Measurements from ENCODE around the gene HNRNPAB.
A peak's percentile ranks its signal among the peaks of the same experiment; 100 is the strongest.

HNRNPAB gene

GRCh38 chr5:178204182-178204934, at the start of gene HNRNPAB:
TSS of gene HNRNPAB (plus strand) at chr5:178204533. CDS start at chr5:178204838, 305 bp downstream.
- peak within 1 kb of the TSS; percentile 82 for H3K27ac ChIP-seq
- peak; percentile 87 for DNase-seq (ENCODE audit: low read depth, low spot score)

- no peak overlapping the region for H3K27ac ChIP-seq
- DNase-seq (ENCODE audit: low read depth, low spot score): no peak
Measured at GRCh38 chr5:178155065-178155464, 49.3 kb upstream of the HNRNPAB start.

DNA sequence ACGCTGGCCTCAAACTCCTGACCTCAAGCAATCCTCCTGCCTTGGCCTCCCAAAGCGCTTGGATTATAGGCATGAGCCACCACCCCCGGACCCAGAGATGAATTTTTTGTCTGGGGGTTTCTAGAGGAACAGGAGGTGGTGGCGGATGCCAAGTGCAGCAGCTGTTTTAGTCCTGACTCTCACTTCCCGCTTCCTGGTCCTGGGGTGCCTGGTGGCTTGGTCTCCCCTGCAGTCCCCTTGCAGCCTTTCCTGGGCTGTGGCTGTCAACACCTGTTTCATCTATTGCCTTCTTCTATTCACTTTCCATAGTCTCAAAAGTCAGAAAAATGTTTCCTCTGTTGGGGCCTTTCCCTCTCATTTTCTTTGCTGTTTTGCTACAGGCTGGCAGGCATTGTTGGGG, 44.2 kb upstream of the HNRNPAB start:
- no peak for DNase-seq (ENCODE audit: low read depth, low spot score)

DNA sequence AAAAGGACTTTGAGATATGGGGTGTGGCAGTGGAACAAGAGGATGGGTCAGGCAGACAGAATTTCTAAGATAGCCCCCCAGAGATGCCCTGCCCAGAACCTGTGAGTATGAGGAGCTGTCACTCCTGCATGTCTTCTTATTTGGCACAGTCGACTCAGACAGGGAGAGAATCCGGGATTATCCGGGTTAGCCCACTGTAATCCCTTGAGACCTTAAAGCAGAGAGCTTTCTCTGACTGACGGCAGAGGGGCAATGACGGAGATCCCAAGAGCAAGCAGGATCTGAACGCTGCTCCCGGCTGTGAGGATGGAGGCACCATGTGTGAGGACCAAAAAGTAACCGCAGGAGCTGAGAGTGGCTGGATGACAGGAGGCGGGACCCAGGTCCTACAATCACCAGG, 41.9 kb upstream of the HNRNPAB start:
- no peak for DNase-seq (ENCODE audit: low read depth, low spot score)
- no peak overlapping the region for H3K27ac ChIP-seq

More for the DNA sequence above, 44.2 kb upstream of the HNRNPAB start:
- no peak overlapping the region for H3K27ac ChIP-seq

DNA sequence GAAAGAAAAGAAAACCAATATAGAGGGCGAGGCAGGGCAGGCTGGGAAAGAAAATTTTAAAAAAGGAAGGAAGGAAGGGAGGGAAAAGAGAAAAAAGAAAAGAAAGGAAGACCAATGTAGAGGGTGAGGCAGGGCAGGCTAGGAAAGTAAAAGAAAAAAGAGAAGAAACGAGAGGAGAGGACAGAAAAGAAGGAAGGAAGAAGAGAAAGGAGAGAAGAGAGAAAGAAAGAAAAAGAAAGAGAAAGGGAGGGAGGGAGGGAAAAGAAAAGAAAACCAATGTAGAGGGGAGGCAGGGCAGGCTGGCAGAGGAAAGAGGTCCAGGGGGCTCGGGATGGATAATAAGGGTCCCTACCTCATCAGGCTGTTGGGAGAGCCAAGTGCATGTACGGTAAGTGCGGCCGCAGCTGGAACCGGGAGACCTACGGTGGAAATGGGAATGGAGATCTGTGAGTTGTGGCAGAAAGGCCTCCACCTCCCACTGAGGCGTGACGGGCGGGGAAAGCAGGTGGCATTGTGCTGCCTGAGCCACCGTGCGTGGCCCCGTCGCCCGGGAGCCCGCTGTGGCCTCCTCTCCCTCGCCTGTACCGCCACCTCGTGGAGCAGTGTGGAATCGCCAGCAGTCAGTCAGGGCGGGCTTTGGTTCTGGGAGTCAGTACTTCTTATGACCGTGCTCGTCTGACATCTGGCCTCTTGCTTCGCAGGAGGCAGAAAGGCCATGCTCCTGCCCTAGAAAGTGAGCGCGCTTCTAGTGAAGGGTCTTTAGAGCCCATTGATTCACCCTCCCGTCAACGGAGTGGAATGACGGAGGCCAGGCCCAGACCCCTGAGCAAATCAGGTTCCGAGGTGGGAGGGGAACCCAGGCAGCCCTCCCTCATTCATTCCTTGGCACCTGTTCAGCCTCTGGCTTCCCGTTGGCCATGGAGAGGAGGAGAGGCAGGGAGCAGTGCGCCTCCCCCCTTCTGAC, 40.3 kb upstream of the HNRNPAB start:
- no peak overlapping the region for H3K27ac ChIP-seq
- no peak for DNase-seq (ENCODE audit: low read depth, low spot score)

DNA sequence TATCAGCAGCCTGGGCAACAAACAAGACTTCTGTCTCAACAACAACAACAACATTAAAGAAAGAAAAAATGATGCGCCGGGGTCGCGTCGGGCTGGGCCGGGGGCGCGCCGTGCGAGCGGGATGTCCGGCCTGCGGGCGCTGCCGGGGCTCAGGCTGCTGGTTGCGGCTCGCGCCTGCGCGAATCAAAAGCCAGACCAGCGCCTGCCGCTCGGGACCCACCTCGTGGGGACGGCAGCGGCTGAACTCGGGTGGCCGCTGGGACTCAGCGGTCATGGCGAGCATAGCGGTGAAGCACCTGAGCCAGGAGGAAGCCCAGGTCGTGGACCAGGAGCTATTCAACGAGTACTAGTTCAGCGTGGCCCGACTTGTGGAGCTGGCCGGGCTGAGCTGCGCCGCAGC, 38.8 kb upstream of the HNRNPAB start:
- no peak for DNase-seq (ENCODE audit: low read depth, low spot score)
- no peak overlapping the region for H3K27ac ChIP-seq

DNA sequence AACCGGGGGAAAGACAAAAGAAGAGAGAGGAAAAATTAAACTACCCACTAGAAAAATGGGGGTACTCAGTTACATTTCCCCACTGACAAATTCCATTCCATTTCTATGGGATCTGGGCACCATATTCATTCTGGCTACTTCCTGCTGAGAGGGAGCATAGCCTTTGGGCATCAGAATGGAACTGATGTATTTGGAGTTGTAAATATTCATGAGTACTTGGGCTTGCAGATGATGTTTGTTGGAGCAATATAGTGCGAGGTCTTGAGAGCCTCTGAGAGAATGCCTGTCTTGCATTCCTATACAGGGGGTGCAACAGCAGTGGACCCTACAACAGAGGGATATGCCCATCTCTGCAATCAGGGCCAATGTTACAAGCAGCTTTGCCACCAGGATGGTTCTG, 33.9 kb upstream of the HNRNPAB start:
- no peak overlapping the region for H3K27ac ChIP-seq
- DNase-seq (ENCODE audit: low read depth, low spot score): no peak

- H3K27ac ChIP-seq: no peak overlapping the region
- no peak for DNase-seq (ENCODE audit: low read depth, low spot score)
Measured at GRCh38 chr5:178174456-178174855, 29.9 kb upstream of the HNRNPAB start.

- DNase-seq (ENCODE audit: low read depth, low spot score): no peak
- no peak overlapping the region for H3K27ac ChIP-seq
Measured at GRCh38 chr5:178176791-178177190, 27.5 kb upstream of the HNRNPAB start.

- DNase-seq (ENCODE audit: low read depth, low spot score): no peak
Measured at GRCh38 chr5:178177569-178177968, 26.8 kb upstream of the HNRNPAB start.

DNA sequence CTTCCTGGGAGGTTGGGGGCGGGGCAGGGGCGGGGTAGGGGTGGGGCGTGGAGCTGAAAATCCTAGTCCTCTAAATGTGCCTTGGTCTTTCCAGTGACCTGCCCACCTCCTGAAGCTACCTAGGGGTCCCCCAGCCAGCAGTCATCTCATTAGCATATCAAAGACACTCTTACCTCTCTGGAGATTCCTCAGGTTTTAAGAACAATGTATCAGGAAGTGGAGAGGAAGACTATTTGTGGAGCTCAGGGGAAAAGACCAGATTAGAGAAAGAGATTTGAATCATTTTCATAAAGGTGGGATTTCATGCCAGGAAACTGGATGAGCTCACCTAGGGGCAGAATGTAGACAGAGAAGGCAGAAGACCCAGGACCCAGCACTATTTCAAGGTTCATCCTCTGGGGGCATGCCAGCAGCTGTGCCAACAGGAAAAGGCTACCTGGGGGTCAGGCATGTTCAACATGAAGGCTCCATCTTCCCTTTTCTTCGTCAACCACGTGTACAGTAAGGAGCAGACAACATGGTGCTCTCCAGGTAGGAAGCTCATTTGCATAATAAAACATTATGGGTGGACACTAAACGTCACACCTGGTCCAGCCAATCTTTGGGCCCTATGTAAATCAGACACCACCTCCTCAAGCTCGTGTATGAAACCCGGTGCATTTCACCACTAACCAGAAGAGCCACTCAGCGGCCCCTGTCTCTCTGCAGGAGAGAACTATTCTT, 24.0 kb upstream of the HNRNPAB start:
- no peak for DNase-seq (ENCODE audit: low read depth, low spot score)
- no peak overlapping the region for H3K27ac ChIP-seq

More at GRCh38 chr5:178177569-178177968, 26.8 kb upstream of the HNRNPAB start:
- H3K27ac ChIP-seq: no peak overlapping the region

GRCh38 chr5:178182158-178182876, 22.0 kb upstream of the HNRNPAB start:
- H3K27ac ChIP-seq: no peak overlapping the region

GRCh38 chr5:178186427-178186826, 17.9 kb upstream of the HNRNPAB start:
- DNase-seq (ENCODE audit: low read depth, low spot score): no peak
- H3K27ac ChIP-seq: no peak overlapping the region

More at GRCh38 chr5:178182158-178182876, 22.0 kb upstream of the HNRNPAB start:
- no peak for DNase-seq (ENCODE audit: low read depth, low spot score)

DNA sequence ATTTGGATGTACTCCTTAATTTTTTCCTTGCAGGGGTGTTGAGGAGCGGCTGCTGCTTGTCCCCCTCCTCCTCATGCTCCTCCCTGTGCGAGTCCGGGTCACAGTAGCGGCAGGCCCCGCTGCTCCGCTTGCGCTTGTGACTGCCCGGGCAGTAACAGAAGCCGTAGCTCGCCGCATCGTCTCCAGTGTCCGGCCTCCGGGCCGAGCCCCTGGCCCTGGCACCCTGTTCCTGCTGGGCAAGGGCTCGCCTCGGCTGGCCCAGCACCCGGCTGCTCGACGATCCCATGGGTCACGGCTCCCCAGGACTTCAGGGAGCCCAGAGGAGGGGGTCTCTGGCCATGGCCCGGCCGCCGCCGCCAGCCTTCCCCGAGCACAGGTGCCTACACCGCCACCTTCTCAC, 17.3 kb upstream of the HNRNPAB start, which contains the start of gene GMCL2:
Gene GMCL2 (minus strand): TSS at position 358 of the 400 bp plus-strand sequence. CDS start 72 bp downstream, at position 286.
- DNase-seq (ENCODE audit: low read depth, low spot score): no peak
- H3K27ac ChIP-seq: no peak within 1 kb of the TSS

- H3K27ac ChIP-seq: no peak overlapping the region
- no peak for DNase-seq (ENCODE audit: low read depth, low spot score)
Measured at GRCh38 chr5:178189433-178189832, 14.9 kb upstream of the HNRNPAB start.

- H3K27ac ChIP-seq: no peak overlapping the region
- no peak for DNase-seq (ENCODE audit: low read depth, low spot score)
Measured at GRCh38 chr5:178191661-178192060, 12.7 kb upstream of the HNRNPAB start.

GRCh38 chr5:178192244-178192643, 12.1 kb upstream of the HNRNPAB start:
- no peak overlapping the region for H3K27ac ChIP-seq
- peak; percentile 68 for DNase-seq (ENCODE audit: low read depth, low spot score)

- no peak overlapping the region for H3K27ac ChIP-seq
- DNase-seq (ENCODE audit: low read depth, low spot score): no peak
Measured at GRCh38 chr5:178192787-178193186, 11.5 kb upstream of the HNRNPAB start.

GRCh38 chr5:178193251-178193809, 11.0 kb upstream of the HNRNPAB start:
- no peak overlapping the region for H3K27ac ChIP-seq
- DNase-seq (ENCODE audit: low read depth, low spot score): no peak
